Globus pallidus (tissue), 1 donor: ENCODE results near the gene NXPH2.
"Not testable (repeated sequence)": the region's sequence is repeated elsewhere in the genome, so short reads cannot be mapped to it uniquely, and the experiment has no call there.

ENCODE experiments used
- DNase-seq: peaks from one replicate; pipeline ENCODE4 v3.0.0-alpha.2; 2015; ENCODE audit warnings: low spot score

Gene NXPH2

DNA sequence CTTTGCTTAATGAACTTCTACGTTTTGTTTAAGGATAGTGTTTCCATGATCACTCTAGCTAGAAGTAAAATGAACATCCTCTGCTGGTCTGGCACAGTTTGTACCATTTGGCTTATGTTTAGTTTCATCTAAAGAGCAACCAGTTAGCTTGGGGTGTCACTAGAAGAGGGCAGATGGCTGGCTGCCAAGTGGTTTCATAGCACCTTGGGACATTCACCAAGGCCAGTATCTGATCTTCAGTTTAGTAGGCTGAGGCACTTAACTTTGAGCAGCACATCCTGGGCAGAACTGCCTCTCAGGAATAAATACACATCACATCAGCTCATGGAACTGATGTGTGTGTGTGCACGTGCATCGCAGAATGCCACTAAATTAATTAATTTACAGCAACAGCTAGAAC, 68.4 kb downstream of the NXPH2 start:
- no peak for DNase-seq

DNA sequence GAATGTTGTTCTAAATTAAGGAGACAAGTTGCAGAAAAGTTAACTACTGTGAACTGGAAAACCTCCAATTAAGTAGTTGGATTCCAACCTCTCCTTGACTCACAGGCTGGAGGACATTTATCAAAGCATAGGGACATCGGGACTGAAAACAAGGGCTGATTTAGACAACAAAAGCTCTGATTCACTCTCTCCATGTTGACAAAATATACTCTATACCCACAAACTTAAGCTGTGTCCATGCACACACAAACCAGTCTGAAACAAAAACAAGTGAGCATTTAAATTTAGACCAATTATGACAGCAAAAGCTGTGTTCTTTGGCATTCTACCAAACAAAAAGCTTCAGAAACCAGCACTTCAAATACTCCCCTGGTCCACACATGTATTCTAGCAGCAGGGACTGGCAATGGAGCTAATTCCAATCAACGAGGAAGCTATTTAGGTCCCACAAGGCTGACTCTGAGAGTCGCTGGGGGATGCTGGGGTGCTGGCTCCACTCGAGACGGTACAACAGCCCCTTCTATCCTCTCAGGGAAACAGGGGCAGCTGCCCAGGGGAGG, 71.4 kb downstream of the NXPH2 start:
- peak; percentile 5 for DNase-seq

DNA sequence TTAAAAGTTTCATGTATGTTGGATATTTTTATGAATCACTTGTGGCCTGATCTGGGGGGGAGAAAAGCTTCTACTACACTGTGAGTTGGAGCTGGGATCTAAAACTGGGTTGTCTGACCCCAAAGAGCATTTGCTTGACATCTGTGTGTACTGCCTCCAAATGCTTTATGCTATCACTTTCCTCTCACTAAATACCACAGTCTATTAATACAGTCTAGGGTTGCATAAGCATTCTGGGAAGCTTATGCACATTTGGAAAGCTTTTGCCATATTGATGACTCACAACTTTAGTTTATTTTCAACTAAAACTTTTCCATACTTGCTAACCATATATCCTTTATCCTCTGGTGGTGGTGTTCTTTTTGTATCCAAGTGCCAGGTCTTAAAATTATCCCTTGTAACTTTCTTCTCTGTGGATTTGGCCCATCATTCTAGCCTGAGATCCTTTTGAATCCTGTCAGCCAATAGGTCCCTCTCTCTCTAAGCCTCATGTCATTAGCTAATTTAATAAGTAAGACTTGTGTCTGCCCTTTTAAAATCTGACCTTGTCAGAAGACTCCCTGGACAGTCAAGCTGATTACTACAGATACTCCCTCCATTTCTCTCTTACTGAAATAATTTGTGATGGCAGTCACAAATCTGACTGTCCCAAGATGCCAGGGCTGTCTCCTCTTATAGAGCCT, 72.7 kb downstream of the NXPH2 start:
- DNase-seq = no peak

DNA sequence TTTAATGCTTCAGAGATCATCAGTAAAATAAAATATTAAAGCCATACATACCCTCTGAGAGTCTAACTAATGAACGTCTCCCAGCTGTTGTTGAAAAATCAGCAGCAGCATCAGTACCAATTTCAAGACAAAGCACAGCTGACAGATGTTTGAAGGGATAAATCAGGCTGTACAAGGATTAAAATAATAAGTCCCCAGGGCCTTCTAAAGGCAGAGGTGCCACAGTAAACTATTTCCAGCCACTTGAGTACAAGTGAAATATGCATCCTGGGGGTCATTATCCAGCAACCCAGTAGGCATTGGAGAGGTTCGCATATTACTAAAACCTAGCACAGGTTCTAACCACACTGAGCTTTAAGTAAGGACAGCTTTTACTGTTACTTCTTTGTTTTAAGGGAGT, 76.9 kb downstream of the NXPH2 start:
- DNase-seq = no peak

DNA sequence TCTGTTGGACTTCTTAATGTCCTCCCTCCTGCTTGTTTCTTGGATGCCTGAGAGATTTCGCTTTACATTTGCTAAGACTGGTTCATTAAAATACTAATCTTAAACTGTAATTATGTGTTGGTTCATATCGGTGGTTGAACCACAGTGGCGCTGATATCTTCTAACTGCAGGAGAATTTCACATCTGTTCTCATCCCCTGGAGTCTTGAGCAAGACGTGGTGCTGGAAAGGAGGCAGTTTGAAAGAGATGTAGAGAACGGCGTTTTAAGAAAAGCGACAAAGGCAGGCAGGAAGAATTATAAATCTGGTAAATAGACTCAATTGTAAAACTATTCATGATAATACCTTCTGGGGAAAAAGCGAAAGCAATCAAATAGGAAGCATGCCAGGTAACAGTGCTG, 79.5 kb downstream of the NXPH2 start:
- no peak for DNase-seq

DNA sequence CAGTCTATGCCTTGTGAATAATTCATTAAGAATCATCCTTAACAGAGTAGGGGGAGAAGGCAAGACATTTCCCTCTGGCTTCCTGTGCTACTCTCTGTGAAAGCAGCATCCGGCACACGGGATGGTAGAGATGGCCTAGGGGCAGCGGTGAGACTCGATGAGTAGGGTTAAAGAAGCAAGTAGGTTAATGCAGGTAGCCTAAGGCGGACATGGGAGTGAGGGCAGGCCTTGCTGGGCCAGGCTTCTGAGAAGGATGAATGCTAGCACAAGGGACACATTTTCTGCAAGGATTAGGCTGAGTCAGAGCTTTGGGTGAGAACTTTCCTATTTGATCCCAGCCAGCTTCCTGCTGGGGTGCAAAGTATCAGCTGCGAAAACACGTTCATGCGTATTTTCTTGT, 80.8 kb downstream of the NXPH2 start:
- DNase-seq = no peak

DNA sequence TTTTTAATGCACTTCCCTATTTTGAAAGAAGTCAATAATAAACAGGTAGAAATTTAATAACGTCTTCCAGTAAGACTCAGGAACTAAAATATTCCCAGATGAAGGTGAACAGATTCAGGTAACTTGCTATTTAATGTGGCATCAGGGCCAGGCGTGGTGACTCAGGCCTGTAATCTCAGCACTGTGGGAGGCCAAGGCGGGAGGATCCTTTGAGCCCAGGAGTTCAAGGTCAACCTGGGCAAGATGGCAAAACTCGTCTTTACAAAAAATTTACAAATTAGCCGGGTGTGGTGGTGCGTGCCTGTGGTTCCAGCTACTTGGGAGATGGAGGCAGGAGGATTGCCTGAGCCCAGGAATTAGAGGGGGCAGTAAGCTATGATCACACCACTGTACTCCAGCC, 81.8 kb downstream of the NXPH2 start:
- DNase-seq = no peak

DNA sequence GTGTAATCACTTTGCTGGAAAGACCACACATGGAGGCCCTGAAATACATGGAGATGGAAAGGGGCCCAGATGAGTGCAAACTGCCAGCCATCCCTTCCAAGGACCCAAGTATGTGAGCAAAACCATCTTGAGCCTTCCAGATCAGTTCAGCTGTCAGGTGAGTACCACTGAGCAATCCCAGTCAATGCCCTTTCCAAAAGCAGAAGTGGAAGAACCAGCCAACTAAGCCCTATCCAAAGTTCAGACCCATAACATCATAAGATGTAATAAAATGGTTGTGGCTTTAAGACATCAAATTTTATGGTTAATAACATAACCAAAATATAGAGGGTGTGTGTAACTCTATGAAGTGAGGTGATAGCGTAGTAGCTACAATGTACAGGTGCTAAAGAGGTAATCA, 88.5 kb downstream of the NXPH2 start:
- DNase-seq = no peak

DNA sequence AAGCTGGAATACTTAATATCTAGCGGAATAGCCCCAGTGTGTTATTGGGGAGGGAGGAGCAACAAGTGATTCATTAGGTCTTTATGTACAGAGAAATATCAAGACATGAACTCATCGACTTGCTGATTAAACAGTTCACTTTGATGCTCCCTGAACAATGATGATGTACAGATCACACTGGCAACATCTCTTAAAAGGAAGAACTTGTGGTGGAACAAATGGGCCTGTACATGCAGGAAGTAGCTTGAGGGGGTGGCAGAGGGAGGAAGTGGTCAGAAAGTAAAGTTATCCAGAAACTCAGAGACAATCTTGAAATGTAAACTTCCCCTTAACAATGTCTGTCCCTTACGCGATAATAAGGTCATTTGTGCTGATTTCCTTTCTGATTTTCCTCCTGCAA, 90.5 kb downstream of the NXPH2 start:
- DNase-seq = peak; percentile 37

DNA sequence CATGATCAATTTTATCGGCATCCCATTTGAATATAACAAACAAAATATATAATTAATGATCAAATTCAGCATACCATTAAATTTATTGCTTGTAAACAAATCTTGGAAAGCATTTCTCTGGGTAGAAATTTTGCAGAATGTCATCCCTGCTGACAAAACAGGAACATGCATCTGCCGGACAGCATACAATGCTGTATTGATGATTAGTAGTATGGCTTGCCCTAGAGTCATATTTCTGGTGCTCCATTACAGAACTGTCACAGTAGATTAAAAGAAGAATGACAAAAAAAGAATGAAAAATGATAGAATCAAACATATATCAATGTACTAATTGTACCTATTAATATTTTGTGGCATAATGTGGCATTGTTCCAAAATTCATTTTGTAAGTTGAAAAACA, 98.0 kb downstream of the NXPH2 start:
- DNase-seq = no peak

DNA sequence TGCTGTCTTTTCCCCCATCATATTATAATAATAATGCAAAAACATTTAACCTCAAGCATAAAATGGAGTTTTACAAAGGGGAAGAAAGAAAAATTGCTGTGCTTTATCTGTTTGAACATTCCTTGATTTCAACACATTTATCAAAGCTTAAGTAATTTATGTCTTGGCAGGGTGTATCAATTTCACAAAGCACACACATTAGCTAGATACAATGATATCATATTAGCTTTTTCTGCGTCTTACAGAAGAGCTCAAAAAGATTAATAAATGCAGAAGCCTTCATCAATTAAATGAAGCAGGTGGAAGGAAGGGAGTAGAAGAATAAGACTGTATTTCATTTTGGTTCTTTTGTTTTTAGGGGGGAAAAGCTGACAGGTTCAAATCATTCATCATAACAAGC, 103.0 kb downstream of the NXPH2 start:
- DNase-seq = no peak

DNA sequence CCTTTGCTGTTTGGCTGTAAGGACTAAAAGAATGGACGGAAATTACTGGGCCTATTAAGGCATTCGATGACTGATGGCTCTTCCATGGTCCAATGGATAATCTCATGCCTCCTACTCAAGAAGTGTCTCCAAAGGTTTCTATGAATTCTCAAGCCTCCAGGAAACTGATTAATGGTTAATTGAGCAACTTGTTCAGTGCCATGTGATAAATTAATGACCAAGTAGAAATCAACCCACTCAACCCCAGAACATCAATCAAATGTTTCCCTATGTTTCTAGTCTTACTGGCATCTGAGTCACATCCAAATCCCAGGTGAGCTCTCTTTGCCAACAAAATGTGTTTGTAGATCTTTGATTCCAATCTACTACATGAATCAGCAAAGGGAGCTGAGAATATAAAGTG, 103.6 kb downstream of the NXPH2 start:
- DNase-seq = no peak

DNA sequence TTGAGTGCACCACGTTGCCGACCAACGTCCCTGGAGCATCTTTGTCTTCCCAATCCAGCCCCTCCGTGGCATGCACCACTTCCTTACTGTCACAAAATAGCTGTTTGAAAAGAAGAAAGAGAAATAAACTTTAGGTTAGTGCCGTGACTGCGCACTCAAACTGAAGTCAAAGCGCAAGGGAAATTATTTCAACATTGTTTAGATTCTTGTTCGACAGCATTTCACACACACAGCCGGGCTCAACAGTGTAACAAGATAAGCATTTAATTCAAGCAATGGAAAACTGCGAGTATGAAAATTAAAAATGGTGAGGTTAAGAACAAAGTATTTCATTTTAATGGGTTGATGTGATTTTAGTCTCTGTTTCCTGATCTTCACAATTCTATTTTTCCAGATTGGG, 108.6 kb downstream of the NXPH2 start:
- DNase-seq = no peak

DNA sequence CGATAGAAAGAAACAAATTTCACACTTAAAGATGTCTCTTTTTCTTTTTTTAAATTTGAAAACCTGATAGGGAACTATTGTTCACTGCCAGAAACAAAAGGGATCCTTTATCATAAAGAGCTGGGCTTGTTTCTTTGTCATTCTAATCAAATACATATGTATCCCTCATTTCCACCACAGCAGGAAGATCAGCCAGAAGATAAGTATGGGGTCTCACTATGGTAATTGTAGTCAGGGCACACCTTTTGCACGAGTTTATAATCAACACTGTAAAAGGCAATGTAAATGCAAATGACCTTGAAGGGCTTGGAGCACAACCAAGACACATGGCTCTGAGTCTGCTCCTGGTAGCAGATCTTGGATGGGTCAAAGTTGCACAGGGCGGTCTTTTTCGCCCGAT, 109.5 kb downstream of the NXPH2 start:
- DNase-seq = no peak

DNA sequence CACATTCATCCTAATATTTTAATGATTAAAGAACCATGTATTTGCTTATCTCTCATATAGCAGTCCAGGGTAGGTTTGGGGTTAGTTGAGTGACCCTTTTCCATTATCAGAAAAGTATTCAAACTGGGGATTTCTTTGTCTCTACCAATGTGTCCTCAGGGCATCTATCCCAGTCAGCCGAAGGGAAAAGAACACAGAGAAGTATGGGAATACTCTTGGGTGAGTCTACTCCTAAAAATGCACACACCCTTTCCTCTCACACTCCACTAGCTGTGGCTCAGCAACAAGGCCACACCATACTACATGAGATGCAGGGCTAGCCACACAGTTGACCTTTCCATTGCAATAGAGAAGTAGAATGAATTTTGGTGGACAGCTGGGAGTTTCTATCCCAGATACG, 114.3 kb downstream of the NXPH2 start:
- DNase-seq = no peak

DNA sequence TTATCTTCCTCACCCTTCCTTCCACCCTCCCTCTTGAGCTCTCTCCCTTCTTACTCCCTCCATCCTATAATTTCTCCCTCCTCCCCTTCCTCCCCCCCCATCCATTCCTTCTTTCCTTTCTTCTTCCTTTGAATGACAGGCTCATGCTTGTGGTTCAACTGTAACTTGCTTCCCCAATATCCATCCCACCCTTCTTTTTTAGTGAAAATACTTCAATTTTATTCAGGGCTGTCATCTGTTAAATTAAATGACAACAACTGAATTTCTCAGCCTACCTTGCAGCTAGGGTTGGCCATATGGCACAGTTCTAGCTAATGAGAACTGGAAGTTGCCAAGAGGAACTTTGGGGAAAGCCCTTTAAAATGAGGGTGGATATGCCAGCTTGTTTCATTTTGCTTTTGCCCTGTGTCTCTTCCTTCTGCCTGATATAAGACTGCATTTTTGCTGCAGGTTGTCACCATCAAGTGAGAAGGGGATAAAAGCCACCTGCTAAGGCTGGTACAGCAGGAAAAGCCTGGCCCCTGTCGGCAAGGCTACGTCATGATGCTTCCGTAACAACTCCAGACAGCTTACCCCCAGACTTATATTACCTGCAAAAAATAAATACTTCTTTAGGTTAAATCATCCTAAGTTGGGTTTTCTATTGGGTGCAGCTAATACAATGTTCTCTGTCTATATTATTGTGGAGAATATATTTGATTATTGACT, 121.8 kb downstream of the NXPH2 start:
- DNase-seq = no peak

DNA sequence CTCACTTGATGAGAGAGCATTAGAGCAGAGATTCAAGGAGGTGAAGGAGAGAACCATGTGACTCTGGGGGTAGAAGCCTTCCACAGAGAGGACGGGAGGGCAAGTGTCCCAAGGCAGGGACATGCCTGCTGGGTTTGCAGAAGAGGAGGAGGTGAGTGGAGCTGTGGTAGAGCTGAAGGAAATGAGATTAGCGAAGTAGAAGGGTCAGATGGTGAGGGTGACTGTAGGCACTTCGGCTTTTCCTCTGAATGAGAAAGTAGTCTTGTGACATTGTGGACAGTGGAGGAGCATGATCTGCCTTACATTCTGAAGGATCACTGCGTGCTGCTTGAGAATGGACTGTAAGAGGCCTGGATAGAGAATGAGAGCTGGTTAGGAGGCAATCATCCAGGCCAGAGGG, 126.0 kb downstream of the NXPH2 start:
- no peak for DNase-seq

DNA sequence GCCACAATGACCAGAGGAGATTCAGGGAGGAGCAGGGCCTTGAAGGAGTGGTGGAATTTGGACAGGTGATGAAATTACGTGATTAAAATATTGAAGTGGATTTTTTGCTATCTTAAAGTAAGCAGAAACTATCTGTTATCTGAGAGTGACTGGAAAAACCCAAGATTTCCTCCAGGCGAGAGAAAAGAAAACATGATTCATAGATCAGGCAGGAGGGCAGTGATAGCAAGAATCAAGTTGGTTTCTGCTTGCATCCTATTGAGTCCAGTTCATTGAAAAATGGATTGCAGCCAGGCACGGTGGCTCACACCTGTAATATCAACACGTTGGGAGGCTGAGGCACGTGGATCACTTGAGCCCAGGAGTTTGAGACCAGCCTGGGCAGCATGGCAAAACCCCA, 127.8 kb downstream of the NXPH2 start:
- DNase-seq = no peak

DNA sequence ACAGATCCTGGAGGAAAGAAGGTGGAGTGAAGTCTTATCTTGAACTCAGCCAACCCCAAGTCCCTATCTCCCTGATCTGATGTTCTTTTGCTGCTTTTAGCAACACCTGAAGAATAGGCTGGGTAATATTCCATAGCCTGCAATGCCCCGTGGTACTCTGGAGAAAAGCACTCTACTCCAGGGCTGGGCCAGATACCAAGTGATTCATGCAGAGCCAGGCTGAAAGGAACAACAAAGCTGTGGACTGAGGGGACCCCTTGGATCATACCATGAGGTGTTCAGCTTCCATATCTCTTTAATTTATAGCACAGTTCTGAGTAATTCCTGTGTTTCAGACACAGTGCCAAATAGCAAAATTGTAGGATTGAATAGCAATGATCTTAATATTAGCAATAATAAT, 130.6 kb downstream of the NXPH2 start:
- DNase-seq = no peak

DNA sequence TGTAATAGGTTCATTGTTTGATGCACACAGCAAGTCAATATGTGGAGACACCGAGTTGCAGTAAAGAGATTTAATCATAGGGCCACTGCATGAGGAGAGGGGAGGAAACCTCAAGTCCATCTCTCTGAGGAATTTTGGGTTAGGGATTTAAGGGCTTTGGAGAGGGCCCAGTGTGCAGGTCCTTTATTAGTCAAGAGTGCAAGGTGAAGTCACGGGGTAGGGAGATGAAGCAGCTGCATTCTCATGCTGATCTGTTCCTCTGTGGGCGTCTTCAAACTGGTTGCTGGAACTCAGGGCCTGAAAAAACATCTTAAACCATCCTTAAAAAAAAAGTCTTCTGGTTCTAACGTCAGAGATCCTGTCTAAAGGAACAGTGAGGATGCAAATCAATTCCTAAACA, 131.6 kb downstream of the NXPH2 start:
- DNase-seq = no peak

DNA sequence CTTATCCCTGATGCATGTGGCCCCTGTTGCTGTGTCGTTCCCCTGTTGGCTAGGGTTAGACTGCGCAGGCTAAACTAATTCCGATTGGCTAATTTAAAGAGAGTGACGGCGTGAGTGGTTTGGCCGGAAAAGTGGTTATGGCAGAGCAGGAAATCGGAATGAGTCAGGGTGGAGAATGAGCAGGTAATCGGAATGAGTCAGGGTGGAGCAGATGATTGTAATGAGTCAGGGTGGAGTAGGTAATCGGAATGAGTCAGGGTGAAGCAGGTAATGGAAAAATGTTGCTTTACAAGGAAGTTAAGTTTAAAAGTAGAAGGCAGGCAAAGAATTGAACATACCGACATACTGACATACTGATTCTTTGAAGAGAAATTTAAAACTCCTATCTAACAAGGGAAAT, 135.4 kb downstream of the NXPH2 start:
- DNase-seq = not testable (repeated sequence)

DNA sequence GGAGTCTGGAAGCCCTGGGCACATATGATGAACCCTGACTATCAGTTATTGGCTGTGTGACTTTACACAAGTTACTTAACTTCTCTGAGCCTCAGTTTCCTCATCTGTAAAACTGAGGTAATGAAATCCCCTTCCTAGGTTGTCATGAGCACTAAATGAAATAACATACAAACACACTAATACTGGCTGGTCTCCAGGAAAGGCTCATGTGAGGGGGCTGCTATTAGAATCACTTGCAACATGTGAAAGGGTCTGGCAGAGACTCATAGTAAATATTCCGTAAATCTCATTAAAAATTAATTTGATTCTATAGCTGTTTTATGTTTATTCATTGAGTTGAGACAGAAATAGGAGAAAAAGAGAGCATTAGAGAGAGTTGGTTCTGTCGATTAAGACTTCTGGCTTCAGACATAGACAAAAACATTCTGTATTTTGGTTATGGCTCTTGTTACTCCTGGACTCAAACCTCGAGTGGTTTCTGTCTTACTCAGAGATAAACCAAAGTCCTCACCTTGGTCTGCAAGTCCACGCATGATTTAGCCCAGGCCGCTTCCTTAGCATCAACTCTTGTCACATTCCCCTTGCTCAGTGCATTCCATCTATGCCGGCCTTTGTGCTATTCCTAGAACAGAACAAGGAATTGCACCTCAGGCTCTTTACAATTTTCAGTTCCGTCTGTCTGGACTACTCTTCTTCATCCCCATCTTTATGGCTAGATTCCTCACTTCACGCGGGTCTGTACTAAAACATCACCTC, 139.1 kb downstream of the NXPH2 start:
- no peak for DNase-seq

DNA sequence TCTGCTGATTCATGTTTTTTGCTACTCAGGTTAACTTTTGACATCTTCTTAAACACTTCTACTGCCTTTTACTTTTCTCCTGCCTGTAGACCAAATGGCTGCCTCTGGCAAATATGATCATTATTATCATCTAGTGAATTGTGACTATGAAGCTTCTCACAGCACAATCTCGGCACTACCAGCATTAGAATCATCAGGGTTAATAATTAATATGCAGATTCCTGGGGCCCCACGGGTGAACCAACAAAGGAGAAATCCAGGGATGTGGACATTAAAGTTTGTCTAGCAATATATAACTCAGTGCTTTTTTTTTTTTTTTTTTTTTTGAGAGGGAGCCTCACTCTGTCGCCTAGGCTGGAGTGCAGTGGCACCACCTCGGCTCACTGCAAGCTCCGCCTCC, 142.5 kb downstream of the NXPH2 start:
- DNase-seq = no peak
